ENCODE results near the gene NMNAT2.

- no peak for TF ChIP-seq CTCF (IDR thresholded peaks at IDR 0.05)
- TF ChIP-seq EP300 (IDR thresholded peaks at IDR 0.05) = peak; percentile 76
Measured at GRCh38 chr1:183244466-183244865, 173.7 kb downstream of the NMNAT2 start.

Data from ovary (tissue), 3 donors.